SK-N-SH (cell line): ENCODE data around the gene SMIM12. TPM values are rescaled to one million over a fixed set of nuclear protein-coding genes. Genes with fewer than 3 reads are reported as not detected.

Experiments used
- CTCF ChIA-PET: fragments of 300-600, 350-600 bp; formaldehyde crosslinking; extraction: SDS; loops from one replicate; lab custom pipeline; 2021; lab: Yijun Ruan, JAX
- POLR2A ChIA-PET: fragments of 350-600 bp; sonication (Branson Sonifier 250); formaldehyde crosslinking; extraction: SDS; loops from one replicate; lab custom pipeline; 2020; ENCODE audit warnings: antibody characterized with exemption, inconsistent platforms; lab: Yijun Ruan, JAX
- DNase-seq: peaks from one replicate; pipeline ENCODE4 v3.0.0; 2012
- H2AFZ ChIP-seq: fragments of 200-600 bp; sonication (generic); 2 replicates; pipeline ENCODE4 v1.8.1; 2016; ENCODE audit warnings: antibody characterized with exemption, mild to moderate bottlenecking, low read depth
- H3F3A ChIP-seq: fragments of 200-600 bp; sonication (generic); replicated peaks from 2 replicates; pipeline ENCODE3; 2016; ENCODE audit warnings: antibody characterized with exemption, mild to moderate bottlenecking; ENCODE audit not compliant: insufficient read depth
- H3K27ac ChIP-seq, 2 experiments: fragments of 200-500 bp in 1 of 2; fragments of 200-600 bp in 1 of 2; sonication (Bioruptor generic) in 1 of 2; sonication (generic), shearing (Covaris generic) in 1 of 2; 2 replicates each; pipeline versions ENCODE4 v1.5.1 to v1.6.1; 2014 to 2016; ENCODE audit warnings: low read depth in 2 of 2, inconsistent platforms in 1 of 2, low read length in 1 of 2, mild to moderate bottlenecking in 1 of 2, mixed read lengths in 1 of 2
- H3K27me3 ChIP-seq: fragments of 200-600 bp; sonication (generic), shearing (Covaris generic); 2 replicates; pipeline ENCODE4 v1.6.1; 2016; ENCODE audit warnings: mixed run types; ENCODE audit not compliant: insufficient read depth
- H3K36me3 ChIP-seq, 2 experiments: fragments of 200-500 bp in 1 of 2; fragments of 200-600 bp in 1 of 2; sonication (Bioruptor generic) in 1 of 2; sonication (generic) in 1 of 2; replicated peaks in 1 of 2; 2 replicates each; pipeline versions ENCODE3 to v1.5.1; 2014 to 2016; ENCODE audit warnings: low read length in 1 of 2, mild to moderate bottlenecking in 1 of 2; ENCODE audit not compliant: insufficient read depth in 2 of 2, control insufficient read depth in 1 of 2
- H3K4me1 ChIP-seq, 2 experiments: fragments of 200-500 bp in 1 of 2; fragments of 200-600 bp in 1 of 2; sonication (Bioruptor generic) in 1 of 2; sonication (generic), shearing (Covaris generic) in 1 of 2; 2 replicates each; pipeline versions ENCODE4 v1.5.1 to v1.6.1; 2014 to 2016; ENCODE audit warnings: low read depth in 1 of 2, low read length in 1 of 2, mixed run types in 1 of 2; ENCODE audit not compliant: insufficient read depth in 2 of 2, control insufficient read depth in 1 of 2
- H3K4me2 ChIP-seq: fragments of 200-600 bp; sonication (generic), shearing (Covaris generic); 2 replicates; pipeline ENCODE4 v1.6.1; 2017; ENCODE audit warnings: mixed run types
- H3K4me3 ChIP-seq, 2 experiments: fragments of 200-500 bp in 1 of 2; fragments of 200-600 bp in 1 of 2; sonication (Bioruptor generic) in 1 of 2; sonication (generic), shearing (Covaris generic) in 1 of 2; 2 replicates each; pipeline versions ENCODE4 v1.5.1 to v1.8.1; 2014 to 2016; ENCODE audit warnings: low read depth in 2 of 2, inconsistent platforms in 1 of 2, low read length in 1 of 2, mild to moderate bottlenecking in 1 of 2, mixed read lengths in 1 of 2, moderate library complexity in 1 of 2
- H3K79me2 ChIP-seq: fragments of 200-600 bp; sonication (generic); 2 replicates; pipeline ENCODE4 v1.8.1; 2017; ENCODE audit warnings: mild to moderate bottlenecking; ENCODE audit not compliant: insufficient read depth
- H3K9ac ChIP-seq: fragments of 200-600 bp; sonication (generic); 2 replicates; pipeline ENCODE4 v1.6.1; 2017; ENCODE audit warnings: mixed run types
- H3K9me2 ChIP-seq: fragments of 200-600 bp; sonication (generic); 2 replicates; pipeline ENCODE4 v1.6.1; 2017; ENCODE audit warnings: mixed run types
- H3K9me3 ChIP-seq: fragments of 200-600 bp; sonication (generic); 2 replicates; pipeline ENCODE4 v1.6.1; 2017; ENCODE audit warnings: mixed run types, mild to moderate bottlenecking, moderate library complexity
- H4K20me1 ChIP-seq: fragments of 200-600 bp; sonication (generic); 2 replicates; pipeline ENCODE4 v1.6.1; 2017; ENCODE audit warnings: mild to moderate bottlenecking, mixed run types; ENCODE audit not compliant: insufficient read depth
- CHD2 ChIP-seq: fragments of 150-350 bp; IDR thresholded peaks from 2 replicates; pipeline ENCODE4 v1.6.1; 2018; ENCODE audit warnings: low read length; ENCODE audit not compliant: partially characterized antibody
- EP300 ChIP-seq, 2 experiments: IDR thresholded peaks; 2 replicates each; pipeline versions ENCODE4 v1.4.0 to v1.6.1; 2012; ENCODE audit warnings: borderline replicate concordance in 1 of 2, low read depth in 1 of 2, low read length in 1 of 2
- FOXJ3 ChIP-seq: sonication (generic); formaldehyde crosslinking; IDR thresholded peaks from 2 replicates; pipeline ENCODE4 v1.5.1; 2020; ENCODE audit warnings: mild to moderate bottlenecking, missing genetic modification reagents
- GABPA ChIP-seq: IDR thresholded peaks from 2 replicates; pipeline ENCODE4 v1.4.0; 2012; ENCODE audit warnings: low read depth, mild to moderate bottlenecking
- MEF2A ChIP-seq: IDR thresholded peaks from 2 replicates; pipeline ENCODE4 v1.4.0; 2012; ENCODE audit warnings: low read depth, borderline replicate concordance
- NFIC ChIP-seq: IDR thresholded peaks from 2 replicates; pipeline ENCODE4 v1.4.0; 2012; ENCODE audit warnings: borderline replicate concordance
- RCOR1 ChIP-seq: fragments of 150-350 bp; IDR thresholded peaks from 2 replicates; pipeline ENCODE4 v1.6.1; 2017; ENCODE audit warnings: antibody characterized with exemption, low read length
- RXRA ChIP-seq: IDR thresholded peaks from 2 replicates; pipeline ENCODE4 v1.4.0; 2012; ENCODE audit warnings: low read depth, mild to moderate bottlenecking, borderline replicate concordance
- TEAD4 ChIP-seq: IDR thresholded peaks from 2 replicates; pipeline ENCODE4 v1.4.0; 2012; ENCODE audit warnings: mild to moderate bottlenecking, borderline replicate concordance; ENCODE audit not compliant: insufficient read depth
- USF2 ChIP-seq: fragments of 150-350 bp; IDR thresholded peaks from 2 replicates; pipeline ENCODE4 v1.6.1; 2017; ENCODE audit warnings: antibody characterized with exemption, low read length, low read depth, borderline replicate concordance
- YY1 ChIP-seq: IDR thresholded peaks from 2 replicates; pipeline ENCODE4 v1.4.0; 2012; ENCODE audit warnings: low read depth, mild to moderate bottlenecking
- WGBS: methylation state at CpG from one replicate; pipeline ENCODE4 v1.1.6; 2017; ENCODE audit warnings: low lambda C conversion rate; 5-methylcytosine and 5-hydroxymethylcytosine counted together
- polyA plus RNA-seq, 3 experiments: library from polyadenylated mRNA; depleted of rRNA; stranded (reverse); fragments of >200 nt; gene quantifications; 2 replicates each; pipeline ENCODE4 v1.2.3, GENCODE V29; 2012
- TF ChIP-seq, protein P1 (sequence below): fragments of 200-600 bp; sonication (generic); IDR thresholded peaks from 2 replicates; pipeline ENCODE4 v1.6.1; 2017; ENCODE audit warnings: antibody characterized with exemption, mild to moderate bottlenecking, moderate library complexity
- TF ChIP-seq, protein P2 (sequence below): IDR thresholded peaks from 2 replicates; pipeline ENCODE4 v1.4.0; 2012; ENCODE audit warnings: low read depth

The SMIM12 gene
- polyA plus RNA-seq, 1 of the 3 experiments (the other 2 are of a cell fraction) = 42.3 TPM

GRCh38 chr1:34899906-34900305 is 40.4 kb upstream of the SMIM12 start:
- Histone ChIP-seq H3K9me2 (no peaks in the 10 kb centered on the region), H2AFZ (no peak overlapping the region), H3K27me3 (no peaks in the 10 kb centered on the region), H3K4me2 (no peak overlapping the region), H3K4me3 (no peak overlapping the region), H3K9ac (no peak overlapping the region), H3K9me3 (no peaks in the 10 kb centered on the region), H3K4me1 (peaks cover 0 to 3% of the 10 kb centered on the region in 2 experiments; a peak in 1 of 4 replicates), H3K27ac (no peak overlapping the region), H3F3A (no peaks in the 10 kb centered on the region), H4K20me1 (no peaks in the 10 kb centered on the region), H3K79me2 (no peaks in the 10 kb centered on the region), H3K36me3 (no peaks in the 10 kb centered on the region)
- WGBS = 80% methylated on average over 1 of the region's 16 CpGs
- TF ChIP-seq, protein P1, sequence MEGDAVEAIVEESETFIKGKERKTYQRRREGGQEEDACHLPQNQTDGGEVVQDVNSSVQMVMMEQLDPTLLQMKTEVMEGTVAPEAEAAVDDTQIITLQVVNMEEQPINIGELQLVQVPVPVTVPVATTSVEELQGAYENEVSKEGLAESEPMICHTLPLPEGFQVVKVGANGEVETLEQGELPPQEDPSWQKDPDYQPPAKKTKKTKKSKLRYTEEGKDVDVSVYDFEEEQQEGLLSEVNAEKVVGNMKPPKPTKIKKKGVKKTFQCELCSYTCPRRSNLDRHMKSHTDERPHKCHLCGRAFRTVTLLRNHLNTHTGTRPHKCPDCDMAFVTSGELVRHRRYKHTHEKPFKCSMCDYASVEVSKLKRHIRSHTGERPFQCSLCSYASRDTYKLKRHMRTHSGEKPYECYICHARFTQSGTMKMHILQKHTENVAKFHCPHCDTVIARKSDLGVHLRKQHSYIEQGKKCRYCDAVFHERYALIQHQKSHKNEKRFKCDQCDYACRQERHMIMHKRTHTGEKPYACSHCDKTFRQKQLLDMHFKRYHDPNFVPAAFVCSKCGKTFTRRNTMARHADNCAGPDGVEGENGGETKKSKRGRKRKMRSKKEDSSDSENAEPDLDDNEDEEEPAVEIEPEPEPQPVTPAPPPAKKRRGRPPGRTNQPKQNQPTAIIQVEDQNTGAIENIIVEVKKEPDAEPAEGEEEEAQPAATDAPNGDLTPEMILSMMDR = no peak
- TF ChIP-seq EP300 (IDR thresholded peaks at IDR 0.05; ENCODE audit: borderline replicate concordance in 1 of 2, low read depth in 1 of 2, low read length in 1 of 2) = no peak
- no peak for TF ChIP-seq CHD2
- TF ChIP-seq GABPA = no peak
- no peak for TF ChIP-seq FOXJ3
- TF ChIP-seq USF2 = no peak
- POLR2A ChIA-PET = no interaction called here
- no peak for DNase-seq
- CTCF ChIA-PET = interaction anchor here (0.7 to 1.8 kb wide), 4 partner anchors 30 to 40 kb away, joined by 3 to 8 read pairs (median 5); partner anchors contain the start of genes DLGAP3 and SMIM12

- TF ChIP-seq RCOR1 (no peak), TEAD4 (no peak), MEF2A (no peak), RXRA (no peak), CHD2 (no peak), NFIC (no peak), YY1 (no peak)
- TF ChIP-seq, protein P2, sequence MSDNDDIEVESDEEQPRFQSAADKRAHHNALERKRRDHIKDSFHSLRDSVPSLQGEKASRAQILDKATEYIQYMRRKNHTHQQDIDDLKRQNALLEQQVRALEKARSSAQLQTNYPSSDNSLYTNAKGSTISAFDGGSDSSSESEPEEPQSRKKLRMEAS = no peak
- Histone ChIP-seq H3K9ac (no peak overlapping the region), H3K4me3 (no peak overlapping the region), H2AFZ (no peak overlapping the region), H3K36me3 (no peaks in the 10 kb centered on the region), H3K27ac (no peak overlapping the region), H3K9me2 (no peaks in the 10 kb centered on the region), H4K20me1 (no peaks in the 10 kb centered on the region), H3K9me3 (no peaks in the 10 kb centered on the region), H3F3A (no peaks in the 10 kb centered on the region), H3K79me2 (no peaks in the 10 kb centered on the region), H3K27me3 (no peaks in the 10 kb centered on the region), H3K4me2 (no peak overlapping the region), H3K4me1 (peaks cover 0 to 3% of the 10 kb centered on the region in 2 experiments; a peak in 1 of 4 replicates)
- 54% methylated on average over 4 of the region's 4 CpGs for WGBS
- ChIA-PET POLR2A (no interaction called here), CTCF (interaction anchor here (0.7 to 1.8 kb wide), 3 partner anchors 30 to 40 kb away, joined by 3 to 8 read pairs (median 7); partner anchors contain the start of genes DLGAP3 and SMIM12)
- DNase-seq = no peak
Observed at GRCh38 chr1:34899471-34899870, 39.9 kb upstream of the SMIM12 start.
